Suppressor macrophage (primary cell): ENCODE data around the gene GJB6.

Experiments
- DNase-seq, 4 experiments: peaks; one replicate each; pipeline ENCODE4 v3.0.0-alpha.2; 2020 to 2022

GJB6 gene

GRCh38 chr13:20185366-20186056 lies 46.6 kb downstream of the GJB6 start:
- no peak for DNase-seq

- peak; percentile 67 to 87 (median 80) for DNase-seq
Measured at GRCh38 chr13:20182231-20182846, 49.8 kb downstream of the GJB6 start.

- no peak for DNase-seq
Measured at GRCh38 chr13:20181188-20181587, 50.9 kb downstream of the GJB6 start.

- no peak for DNase-seq
Measured at GRCh38 chr13:20178156-20178555, 54.0 kb downstream of the GJB6 start.

- no peak for DNase-seq
Measured at GRCh38 chr13:20177049-20177831, 54.9 kb downstream of the GJB6 start.

GRCh38 chr13:20175907-20176652 lies 56.0 kb downstream of the GJB6 start:
- DNase-seq: no peak

- DNase-seq: no peak
Measured at GRCh38 chr13:20175406-20175794, 56.7 kb downstream of the GJB6 start.

GRCh38 chr13:20174656-20175405 lies 57.3 kb downstream of the GJB6 start:
- DNase-seq: peak; percentile 95 to 99 (median 96)

- peak in 2 of 4 experiments; percentile 33 to 41 for DNase-seq
Measured at GRCh38 chr13:20173116-20173746, 58.9 kb downstream of the GJB6 start.
